ENCODE results near the gene PLCB4. TPM values are rescaled to one million over a fixed set of nuclear protein-coding genes. Genes with fewer than 3 reads are reported as not detected.

PLCB4 gene
- total and polyA plus RNA-seq, 2 experiments from 2014 or later = 6.5 to 16.1 TPM

GRCh38 chr20:9344083-9344920 lies 275.4 kb downstream of the PLCB4 start:
- Histone ChIP-seq H3K4me2 (no peak overlapping the region), H3K27ac (ENCODE audit: low read depth) (no peak overlapping the region)

More at GRCh38 chr20:9344083-9344920, 275.4 kb downstream of the PLCB4 start:
- H3K4me1 Mint-ChIP-seq = peaks cover 9% of the 10 kb centered on the region; the same call in 2 of the 3 replicates
- no peak for TF ChIP-seq REST (IDR thresholded peaks at IDR 0.05; ENCODE audit: unreplicated experiment)
- TF ChIP-seq EZH2 (IDR thresholded peaks at IDR 0.05; ENCODE audit: low read depth, unreplicated experiment) = no peak
- no peak for TF ChIP-seq CREB1 (CRISPR knock-in tag; IDR thresholded peaks at IDR 0.05; ENCODE audit: low read depth)
- no peak for TF ChIP-seq STAT1 (IDR thresholded peaks at IDR 0.05; ENCODE audit: unreplicated experiment)
- TF ChIP-seq POLR2AphosphoS5 (IDR thresholded peaks at IDR 0.05; ENCODE audit: low read depth) = no peak
- TF ChIP-seq JUNB (IDR thresholded peaks at IDR 0.05; ENCODE audit: unreplicated experiment) = no peak
- TF ChIP-seq ETS1 (IDR thresholded peaks at IDR 0.05) = no peak
- TF ChIP-seq EZH2phosphoT487 (IDR thresholded peaks at IDR 0.05; ENCODE audit: unreplicated experiment) = no peak
- no peak for TF ChIP-seq NANOG (IDR thresholded peaks at IDR 0.05; ENCODE audit: borderline replicate concordance)
- no peak for TF ChIP-seq CTCF (conservative IDR thresholded peaks at IDR 0.05; ENCODE audit: low read depth in 2 of 2)
- no peak for TF ChIP-seq ZNF331 (CRISPR knock-in tag; IDR thresholded peaks at IDR 0.05; ENCODE audit: low read depth)
- TF ChIP-seq ZNF462 (CRISPR knock-in tag; IDR thresholded peaks at IDR 0.05) = no peak
- no peak for TF ChIP-seq ZNF114 (CRISPR knock-in tag; IDR thresholded peaks at IDR 0.05)
- no peak overlapping the region for H3K27ac Mint-ChIP-seq
- H3K9me3 Mint-ChIP-seq = no peaks in the 10 kb centered on the region
- H3K27me3 ChIP-seq (ENCODE audit: insufficient read depth) = no peaks in the 10 kb centered on the region
- no peaks in the 10 kb centered on the region for H3K36me3 ChIP-seq (ENCODE audit: insufficient read depth)
- no peaks in the 10 kb centered on the region for H3K36me3 Mint-ChIP-seq (ENCODE audit: low read depth)
- H3K79me2 ChIP-seq (replicated peaks; ENCODE audit: insufficient read depth) = no peaks in the 10 kb centered on the region
- H2AFZ ChIP-seq = no peak overlapping the region
- H3K4me3 ChIP-seq = no peak overlapping the region
- H4K20me1 ChIP-seq (replicated peaks; ENCODE audit: insufficient read depth) = no peaks in the 10 kb centered on the region
- no peaks in the 10 kb centered on the region for H3F3A ChIP-seq (replicated peaks; ENCODE audit: low read depth)
- no peak overlapping the region for H3K4me3 Mint-ChIP-seq
- no peaks in the 10 kb centered on the region for H3K4me1 ChIP-seq (ENCODE audit: insufficient read depth)
- DNase-seq (ENCODE audit: low spot score) = no peak
- no peak for ATAC-seq
- no peaks in the 10 kb centered on the region for H3K9me2 ChIP-seq (ENCODE audit: insufficient read depth)
- no peaks in the 10 kb centered on the region for H3K27me3 Mint-ChIP-seq (ENCODE audit: insufficient read depth, low read depth, poor library complexity)

All from GM23338 (cell line).